COLO829 (cell line): ENCODE data around the gene HIP1R.
A peak's percentile ranks its signal among the peaks of the same experiment; 100 is the strongest.

Experiments used
- DNase-seq: peaks from one replicate; pipeline ENCODE4 v3.0.0; 2012; ENCODE audit warnings: low spot score

HIP1R gene

GRCh38 chr12:122847921-122848421 is 12.7 kb downstream of the HIP1R start:
- DNase-seq = no peak

GRCh38 chr12:122848471-122849351 is 13.5 kb downstream of the HIP1R start:
- DNase-seq = no peak

DNA sequence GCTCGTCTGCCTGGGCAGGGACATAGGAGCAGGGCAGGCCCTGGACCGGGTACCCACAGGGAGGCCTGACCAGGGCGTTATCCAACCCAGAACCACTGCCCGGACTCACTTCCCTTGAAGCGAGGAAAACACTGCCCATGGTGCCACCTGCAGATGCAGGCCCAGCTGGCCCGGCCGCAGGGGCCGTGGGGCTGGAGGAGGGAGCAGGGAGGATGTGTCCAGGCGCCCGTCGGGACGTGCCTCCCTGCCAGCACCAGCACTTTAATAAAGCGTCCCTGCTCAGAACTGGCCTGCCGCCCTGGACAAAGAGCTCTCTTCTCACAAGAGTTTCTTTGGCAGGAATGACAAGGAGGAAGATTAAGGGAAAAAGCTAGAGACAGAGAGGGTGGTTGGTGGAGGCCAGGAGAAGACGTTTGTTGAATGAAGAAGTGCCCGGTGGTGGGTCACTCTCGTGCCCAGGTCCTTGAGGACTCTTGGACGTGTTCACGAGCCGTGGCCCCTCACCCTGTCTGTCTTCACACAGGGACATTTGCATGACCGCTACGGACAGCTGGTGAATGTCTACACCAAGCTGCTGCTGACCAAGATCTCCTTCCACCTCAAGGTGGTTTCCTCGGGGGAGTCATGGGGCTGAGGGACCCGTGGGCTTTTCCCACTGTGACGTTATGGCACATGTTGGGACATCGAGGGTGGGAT is 14.2 kb downstream of the HIP1R start:
- no peak for DNase-seq

- no peak for DNase-seq
These were observed 14.8 kb downstream of the HIP1R start for GRCh38 chr12:122850048-122850445.

- DNase-seq = no peak
These were observed 15.6 kb downstream of the HIP1R start for GRCh38 chr12:122850695-122851350.

DNA sequence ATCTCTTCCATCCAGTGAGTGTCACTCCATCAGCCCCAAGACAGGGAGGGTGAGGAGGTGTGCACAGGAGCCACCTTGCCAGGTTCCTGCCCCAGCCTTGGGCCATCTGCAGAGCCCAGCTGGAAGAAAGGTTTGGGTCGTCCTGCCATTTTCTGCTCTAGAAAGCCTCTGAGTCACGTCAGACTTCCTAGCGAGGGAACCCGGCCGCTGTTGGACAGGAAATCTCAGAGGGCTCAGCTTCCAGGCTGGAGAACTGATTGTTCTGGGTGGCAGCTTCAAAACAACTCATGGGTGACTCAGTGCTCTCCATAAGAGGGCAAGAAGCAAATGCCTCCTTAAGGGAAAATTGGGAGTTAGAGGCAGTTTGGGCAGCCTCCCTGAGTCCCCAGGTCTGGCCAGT is 16.6 kb downstream of the HIP1R start:
- DNase-seq = no peak

GRCh38 chr12:122852336-122853275 is 17.3 kb downstream of the HIP1R start:
- DNase-seq = no peak

DNA sequence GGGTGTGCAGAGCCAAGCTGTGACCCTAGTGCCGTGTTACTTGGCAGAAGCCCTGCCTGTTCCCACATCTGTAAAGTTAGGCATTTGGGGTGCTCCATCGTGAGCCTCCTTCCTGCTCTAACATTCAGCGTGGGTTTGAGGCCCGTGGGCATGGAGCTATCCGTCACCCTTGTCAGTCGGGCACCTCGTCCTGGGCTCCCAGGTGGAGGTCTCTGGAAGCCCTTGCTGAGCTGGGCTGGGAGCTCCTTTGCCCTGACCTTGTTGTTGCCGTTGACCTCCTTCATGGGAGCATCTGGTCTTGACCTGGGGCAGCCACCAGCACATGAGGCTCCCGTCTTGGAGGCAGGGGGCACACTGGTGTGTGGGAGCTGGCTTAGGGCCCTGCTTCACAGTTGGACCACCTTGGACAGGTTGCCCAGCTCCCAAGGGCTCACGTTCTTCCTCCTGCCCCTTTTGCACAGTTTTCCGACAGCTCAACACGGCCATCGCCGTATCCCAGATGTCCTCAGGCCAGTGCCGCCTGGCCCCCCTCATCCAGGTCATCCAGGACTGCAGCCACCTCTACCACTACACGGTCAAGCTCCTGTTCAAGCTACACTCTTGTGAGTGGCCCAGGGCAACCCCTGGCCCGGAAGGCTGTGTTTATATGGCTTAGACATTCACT is 18.5 kb downstream of the HIP1R start:
- no peak for DNase-seq

- DNase-seq = no peak
These were observed 19.3 kb downstream of the HIP1R start for GRCh38 chr12:122854554-122854953.

- no peak for DNase-seq
These were observed 20.0 kb downstream of the HIP1R start for GRCh38 chr12:122855071-122855829.

DNA sequence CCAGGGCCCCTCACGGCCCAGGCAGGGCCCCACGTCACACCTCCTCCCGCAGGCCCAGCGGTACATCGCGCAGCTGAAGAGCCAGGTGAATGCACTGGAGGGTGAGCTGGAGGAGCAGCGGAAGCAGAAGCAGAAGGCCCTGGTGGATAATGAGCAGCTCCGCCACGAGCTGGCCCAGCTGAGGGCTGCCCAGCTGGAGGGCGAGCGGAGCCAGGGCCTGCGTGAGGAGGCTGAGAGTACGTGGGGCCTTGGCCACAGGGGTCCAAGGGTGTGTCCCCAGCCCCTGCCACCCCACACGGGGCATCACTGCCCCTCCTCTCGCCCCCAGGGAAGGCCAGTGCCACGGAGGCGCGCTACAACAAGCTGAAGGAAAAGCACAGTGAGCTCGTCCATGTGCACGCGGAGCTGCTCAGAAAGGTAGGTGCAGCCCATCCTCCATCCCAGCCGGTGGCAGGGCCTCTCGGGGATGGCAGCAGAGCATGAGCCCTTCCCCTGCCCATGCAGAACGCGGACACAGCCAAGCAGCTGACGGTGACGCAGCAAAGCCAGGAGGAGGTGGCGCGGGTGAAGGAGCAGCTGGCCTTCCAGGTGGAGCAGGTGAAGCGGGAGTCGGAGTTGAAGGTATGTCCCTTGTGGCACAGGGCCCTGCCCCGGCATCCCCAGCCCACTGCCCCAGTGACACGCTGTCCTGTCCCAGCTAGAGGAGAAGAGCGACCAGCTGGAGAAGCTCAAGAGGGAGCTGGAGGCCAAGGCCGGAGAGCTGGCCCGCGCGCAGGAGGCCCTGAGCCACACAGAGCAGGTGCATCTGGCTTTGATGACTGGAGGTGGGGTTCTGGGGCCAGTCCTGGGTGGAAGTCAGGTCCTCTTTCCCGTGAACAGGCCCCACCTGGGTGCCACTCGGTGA is 20.9 kb downstream of the HIP1R start:
- DNase-seq = no peak

DNA sequence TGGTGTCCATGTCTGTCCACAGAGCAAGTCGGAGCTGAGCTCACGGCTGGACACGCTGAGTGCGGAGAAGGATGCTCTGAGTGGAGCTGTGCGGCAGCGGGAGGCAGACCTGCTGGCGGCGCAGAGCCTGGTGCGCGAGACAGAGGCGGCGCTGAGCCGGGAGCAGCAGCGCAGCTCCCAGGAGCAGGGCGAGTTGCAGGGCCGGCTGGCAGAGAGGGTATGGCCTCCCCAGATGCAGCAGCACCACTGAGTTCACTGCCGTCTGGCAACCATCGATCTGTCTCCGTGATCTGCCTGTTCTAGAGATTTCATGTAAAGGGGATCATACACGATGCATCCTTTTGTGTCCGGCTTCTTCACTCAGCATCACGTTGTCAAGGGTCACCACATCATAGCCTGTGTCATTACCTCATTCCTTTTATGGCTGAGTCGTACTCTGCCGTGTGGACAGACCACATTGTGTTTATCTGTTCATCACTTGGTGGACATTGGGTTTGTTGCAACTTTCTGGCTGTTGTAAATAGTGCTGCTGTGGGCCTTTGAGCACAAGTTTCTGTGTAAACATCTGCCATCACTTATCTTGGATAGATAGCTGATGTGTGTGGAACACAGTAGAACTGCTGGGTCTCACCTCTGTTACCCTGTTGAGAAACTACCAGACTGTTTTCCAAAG is 21.9 kb downstream of the HIP1R start:
- no peak for DNase-seq

- no peak for DNase-seq
These were observed 22.9 kb downstream of the HIP1R start for GRCh38 chr12:122858171-122858570.

- no peak for DNase-seq
These were observed 23.5 kb downstream of the HIP1R start for GRCh38 chr12:122858591-122859302.

GRCh38 chr12:122859303-122860039 is 24.2 kb downstream of the HIP1R start:
- DNase-seq = no peak

DNA sequence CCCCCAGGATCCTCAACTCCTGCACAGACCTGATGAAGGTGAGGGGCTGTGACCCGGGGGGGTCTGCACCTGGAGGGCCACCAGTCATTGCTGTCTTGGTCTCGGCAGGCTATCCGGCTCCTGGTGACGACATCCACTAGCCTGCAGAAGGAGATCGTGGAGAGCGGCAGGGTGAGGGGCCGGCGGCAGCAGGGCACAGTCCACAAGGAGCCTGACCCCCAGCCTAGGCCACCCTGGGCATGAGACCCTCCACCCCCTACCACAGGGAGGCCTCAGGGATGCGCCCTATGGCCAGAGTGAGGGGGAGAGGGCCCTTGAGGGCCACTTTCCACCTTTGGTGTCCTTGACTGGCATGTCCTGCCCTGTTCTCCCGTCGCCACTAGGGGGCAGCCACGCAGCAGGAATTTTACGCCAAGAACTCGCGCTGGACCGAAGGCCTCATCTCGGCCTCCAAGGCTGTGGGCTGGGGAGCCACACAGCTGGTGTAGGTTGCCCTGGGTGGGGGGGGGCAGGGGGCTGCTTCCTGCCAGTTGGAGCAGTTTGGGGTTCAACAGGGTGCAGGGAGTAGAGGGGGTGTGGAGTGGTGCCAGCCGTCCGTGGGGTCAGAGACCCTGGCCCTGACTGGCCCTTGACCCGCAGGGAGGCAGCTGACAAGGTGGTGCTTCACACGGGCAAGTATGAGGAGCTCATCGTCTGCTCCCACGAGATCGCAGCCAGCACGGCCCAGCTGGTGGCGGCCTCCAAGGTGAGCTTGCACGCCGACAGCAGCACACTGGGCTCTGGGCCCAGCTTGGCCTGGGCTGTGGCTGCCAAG is 25.0 kb downstream of the HIP1R start:
- DNase-seq = peak; percentile 68
